Adipocyte (in vitro differentiated cells): ENCODE results near the gene TRAPPC10.
"Not testable (repeated sequence)": the region's sequence is repeated elsewhere in the genome, so short reads cannot be mapped to it uniquely, and the experiment has no call there.

ENCODE experiments used
- DNase-seq: peaks from one replicate; pipeline ENCODE4 v3.0.0-alpha.2; 2015; ENCODE audit warnings: low read depth
- H3K27me3 ChIP-seq: replicated peaks from 2 replicates; pipeline ENCODE4 v1.7.0; 2013; ENCODE audit warnings: mild to moderate bottlenecking, low read length, moderate library complexity; ENCODE audit not compliant: control insufficient read depth, insufficient read depth
- H3K36me3 ChIP-seq: 2 replicates; pipeline ENCODE4 v1.7.0; 2013; ENCODE audit warnings: low read length, mild to moderate bottlenecking, moderate library complexity; ENCODE audit not compliant: control insufficient read depth, insufficient read depth, severe bottlenecking
- H3K4me1 ChIP-seq: 2 replicates; pipeline ENCODE4 v1.7.0; 2013; ENCODE audit warnings: mild to moderate bottlenecking, low read length, moderate library complexity; ENCODE audit not compliant: control insufficient read depth, insufficient read depth
- H3K4me3 ChIP-seq: 2 replicates; pipeline ENCODE4 v1.7.0; 2013; ENCODE audit warnings: mild to moderate bottlenecking, low read length, moderate library complexity
- H3K9ac ChIP-seq: 2 replicates; pipeline ENCODE4 v1.7.0; 2013; ENCODE audit warnings: mild to moderate bottlenecking, low read length, moderate library complexity
- H3K9me3 ChIP-seq: 2 replicates; pipeline ENCODE4 v1.7.0; 2013; ENCODE audit warnings: mild to moderate bottlenecking, low read length, moderate library complexity; ENCODE audit not compliant: control insufficient read depth

TRAPPC10 gene

GRCh38 chr21:44144784-44145602 lies 132.9 kb downstream of the TRAPPC10 start:
- not testable (repeated sequence) for DNase-seq, H3K36me3 ChIP-seq, H3K27me3 ChIP-seq, H3K4me1 ChIP-seq, H3K9ac ChIP-seq, H3K9me3 ChIP-seq, H3K4me3 ChIP-seq

- not testable (repeated sequence) for H3K27me3 ChIP-seq, H3K36me3 ChIP-seq, DNase-seq
Measured at GRCh38 chr21:44145616-44146015, 133.5 kb downstream of the TRAPPC10 start.

DNA sequence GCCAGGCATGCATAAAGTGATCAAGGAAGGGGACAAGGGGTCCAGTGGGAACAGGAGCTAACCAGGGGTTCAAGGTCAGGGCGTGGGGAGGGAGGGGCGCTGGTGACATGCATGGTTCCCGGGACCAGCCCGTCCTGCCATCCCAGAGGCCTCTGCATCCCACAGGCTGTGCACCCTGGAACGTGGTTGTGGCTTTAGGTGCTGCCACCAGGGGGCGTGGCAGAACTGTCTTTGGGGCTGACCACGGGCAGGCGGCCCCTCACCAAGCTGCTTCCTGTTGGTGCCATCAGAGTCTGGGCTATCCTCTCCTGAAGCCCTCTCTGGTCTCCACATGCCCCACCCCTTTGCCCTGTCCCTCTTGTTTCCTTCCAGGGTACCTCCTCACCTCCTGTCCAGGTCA lies 135.0 kb downstream of the TRAPPC10 start:
- H3K9ac ChIP-seq, H3K4me1 ChIP-seq, DNase-seq, H3K4me3 ChIP-seq, H3K27me3 ChIP-seq, H3K36me3 ChIP-seq, H3K9me3 ChIP-seq: not testable (repeated sequence)

More at GRCh38 chr21:44145616-44146015, 133.5 kb downstream of the TRAPPC10 start:
- H3K4me1 ChIP-seq, H3K9ac ChIP-seq, H3K9me3 ChIP-seq, H3K4me3 ChIP-seq: not testable (repeated sequence)

DNA sequence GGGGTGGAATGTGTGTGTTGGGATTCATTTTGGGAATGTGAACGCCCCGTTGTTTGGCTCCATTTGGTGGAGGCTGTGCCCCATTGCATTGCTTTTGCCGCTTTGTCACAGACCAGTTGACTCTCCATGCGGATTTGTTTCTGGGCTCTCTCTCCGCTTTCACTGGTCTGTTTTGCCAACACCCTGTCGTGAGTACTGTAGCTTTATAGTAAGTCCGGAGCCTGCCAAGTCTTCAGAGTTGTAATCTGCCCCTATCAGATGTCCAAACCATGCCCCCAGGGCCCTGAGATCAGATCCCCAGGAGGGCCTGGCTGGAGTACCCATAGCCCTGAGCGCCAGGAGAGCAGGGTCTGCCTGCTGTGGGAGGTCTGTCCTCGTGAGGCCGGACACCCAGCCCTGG lies 138.1 kb downstream of the TRAPPC10 start:
- not testable (repeated sequence) for DNase-seq, H3K4me1 ChIP-seq, H3K27me3 ChIP-seq, H3K9ac ChIP-seq, H3K36me3 ChIP-seq, H3K9me3 ChIP-seq, H3K4me3 ChIP-seq

- H3K36me3 ChIP-seq, H3K4me3 ChIP-seq, H3K9ac ChIP-seq: not testable (repeated sequence)
Measured at GRCh38 chr21:44153214-44153888, 141.2 kb downstream of the TRAPPC10 start.

DNA sequence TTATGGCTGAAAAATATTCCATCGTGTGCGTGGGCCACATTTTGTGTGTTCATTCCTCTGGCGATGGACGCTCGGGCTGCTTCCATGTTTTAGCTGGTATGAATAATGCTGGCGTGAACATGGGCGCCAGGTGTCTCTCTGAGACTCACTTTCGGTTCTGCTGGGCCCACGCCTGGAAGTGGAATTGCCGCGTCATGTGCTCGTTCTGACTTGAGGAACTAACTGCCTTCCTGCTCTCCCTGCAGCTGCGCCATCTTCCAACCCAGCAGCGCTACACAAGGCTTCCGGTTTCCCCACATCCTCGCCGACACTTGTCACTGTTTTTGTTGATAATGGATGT lies 141.8 kb downstream of the TRAPPC10 start:
- H3K4me1 ChIP-seq, H3K9me3 ChIP-seq, DNase-seq, H3K36me3 ChIP-seq, H3K27me3 ChIP-seq, H3K9ac ChIP-seq, H3K4me3 ChIP-seq: not testable (repeated sequence)

More at GRCh38 chr21:44153214-44153888, 141.2 kb downstream of the TRAPPC10 start:
- H3K9me3 ChIP-seq, DNase-seq, H3K4me1 ChIP-seq, H3K27me3 ChIP-seq: not testable (repeated sequence)

DNA sequence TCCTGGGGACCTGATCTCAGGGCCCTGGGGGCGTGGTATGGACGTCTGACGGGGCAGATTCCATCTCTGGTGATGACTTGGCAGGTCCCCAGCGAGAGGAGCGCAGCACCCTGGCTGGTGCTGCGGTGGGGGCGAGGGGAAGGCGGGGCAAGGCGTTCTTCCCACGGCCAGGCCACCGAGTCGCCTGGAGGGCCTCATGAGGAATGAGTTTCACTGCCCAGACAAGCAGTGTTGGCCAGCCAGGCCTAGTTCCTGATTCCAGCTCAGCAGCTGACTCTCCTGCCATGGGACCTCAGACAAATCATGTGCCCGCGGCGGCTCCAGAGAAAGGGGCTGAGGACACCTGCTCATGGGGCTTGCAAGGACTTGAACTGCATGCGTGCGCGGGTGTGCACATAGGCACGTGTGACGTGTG lies 142.7 kb downstream of the TRAPPC10 start:
- H3K4me1 ChIP-seq, H3K36me3 ChIP-seq, DNase-seq, H3K9ac ChIP-seq, H3K27me3 ChIP-seq, H3K4me3 ChIP-seq, H3K9me3 ChIP-seq: not testable (repeated sequence)

DNA sequence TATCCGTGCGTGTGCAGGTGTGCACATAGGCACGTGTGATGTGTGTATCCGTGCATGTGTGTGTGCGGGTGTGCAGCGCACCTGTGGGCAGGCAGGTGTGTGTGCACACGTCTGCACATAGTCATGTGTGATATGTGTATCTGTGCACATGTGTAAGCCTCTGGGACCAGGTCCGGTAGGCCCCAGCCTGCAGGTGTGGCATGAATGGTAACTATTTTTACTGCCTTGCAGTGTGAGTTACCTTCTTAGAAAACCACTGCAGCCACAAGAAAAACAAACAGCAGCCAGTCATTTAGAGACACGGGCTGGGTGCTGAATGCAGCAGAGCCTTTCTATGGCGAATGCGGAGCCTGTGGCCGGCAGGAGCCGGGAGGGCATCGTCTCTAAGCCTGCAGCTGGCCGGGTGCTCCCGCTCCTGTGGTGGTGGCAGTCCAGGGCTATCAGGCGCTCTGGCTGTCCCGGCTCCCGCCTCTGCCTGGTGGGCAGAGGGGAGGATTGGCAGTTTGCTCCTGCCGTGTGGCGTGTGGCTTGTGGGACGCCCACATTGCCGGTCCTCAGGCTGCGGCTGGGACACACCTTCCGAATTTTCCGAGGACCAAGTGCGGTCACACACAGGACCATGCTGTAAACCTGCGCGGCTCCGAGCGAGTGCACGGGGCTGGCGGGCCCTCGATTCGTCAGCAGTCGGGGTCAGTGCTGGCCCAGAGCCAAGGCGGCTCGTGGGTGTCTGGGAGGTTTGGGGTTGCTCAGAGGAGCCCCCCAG lies 143.3 kb downstream of the TRAPPC10 start:
- not testable (repeated sequence) for H3K27me3 ChIP-seq, H3K9ac ChIP-seq, H3K4me3 ChIP-seq, H3K9me3 ChIP-seq, H3K4me1 ChIP-seq, H3K36me3 ChIP-seq, DNase-seq

GRCh38 chr21:44155994-44156380 lies 143.9 kb downstream of the TRAPPC10 start:
- not testable (repeated sequence) for DNase-seq, H3K9ac ChIP-seq, H3K9me3 ChIP-seq, H3K4me1 ChIP-seq, H3K36me3 ChIP-seq, H3K4me3 ChIP-seq, H3K27me3 ChIP-seq
